Suprapubic skin (tissue), 4 donors: ENCODE results near the gene KLK11. TPM values are rescaled to one million over a fixed set of nuclear protein-coding genes. Genes with fewer than 3 reads are reported as not detected.

Experiments
- DNase-seq, 2 donors: peaks; one replicate each; pipeline ENCODE4 v3.0.0-alpha.2; 2019; ENCODE audit warnings: low spot score in 2 of 2
- H3K27ac ChIP-seq: fragments of 200-600 bp; sonication (generic); one replicate; pipeline ENCODE4 v1.5.1; 2019
- H3K27me3 ChIP-seq: fragments of 200-600 bp; sonication (generic); one replicate; pipeline ENCODE4 v1.5.1; 2019
- H3K36me3 ChIP-seq: fragments of 200-600 bp; sonication (generic); one replicate; pipeline ENCODE4 v1.5.1; 2019
- H3K4me1 ChIP-seq: fragments of 200-600 bp; sonication (generic); one replicate; pipeline ENCODE4 v1.5.1; 2019
- H3K4me3 ChIP-seq: fragments of 200-600 bp; sonication (generic); one replicate; pipeline ENCODE4 v1.5.1; 2019; ENCODE audit warnings: mild to moderate bottlenecking
- H3K9me3 ChIP-seq: fragments of 200-600 bp; sonication (generic); one replicate; pipeline ENCODE4 v1.5.1; 2019
- EP300 ChIP-seq: sonication (generic); formaldehyde crosslinking; IDR thresholded peaks from one replicate; pipeline ENCODE4 v1.6.1; 2017; ENCODE audit warnings: antibody characterized with exemption
- POLR2A ChIP-seq, 2 donors: fragments of 450-650 bp; IDR thresholded peaks; one replicate each; pipeline ENCODE4 v1.6.1; 2017; ENCODE audit warnings: antibody characterized with exemption in 2 of 2, mild to moderate bottlenecking in 2 of 2, moderate library complexity in 2 of 2
- POLR2AphosphoS5 ChIP-seq, 3 donors: sonication (generic); formaldehyde crosslinking; IDR thresholded peaks; one replicate each; pipeline ENCODE4 v1.6.1; 2017; ENCODE audit warnings: antibody characterized with exemption in 3 of 3
- WGBS: methylation state at CpG from one replicate; pipeline ENCODE4 v1.1.5; 2018; 5-methylcytosine and 5-hydroxymethylcytosine counted together
- total RNA-seq, 4 donors: library from RNA; depleted of rRNA; stranded (reverse); fragments of >200 nt; gene quantifications; one replicate each; pipeline ENCODE4 v1.1.0, GENCODE V29; 2016
- TF ChIP-seq, protein P1 (sequence below), 2 donors: fragments of 200-600 bp in 1 of 2; fragments of 450-650 bp in 1 of 2; sonication (generic) in 1 of 2; IDR thresholded peaks; one replicate each; pipeline ENCODE4 v1.5.1; 2016 to 2019; ENCODE audit warnings: antibody characterized with exemption in 2 of 2, mild to moderate bottlenecking in 1 of 2, moderate library complexity in 1 of 2

The KLK11 gene
- total RNA-seq, 4 donors from 2014 or later, result 173 to 372 (median 269) TPM

DNA sequence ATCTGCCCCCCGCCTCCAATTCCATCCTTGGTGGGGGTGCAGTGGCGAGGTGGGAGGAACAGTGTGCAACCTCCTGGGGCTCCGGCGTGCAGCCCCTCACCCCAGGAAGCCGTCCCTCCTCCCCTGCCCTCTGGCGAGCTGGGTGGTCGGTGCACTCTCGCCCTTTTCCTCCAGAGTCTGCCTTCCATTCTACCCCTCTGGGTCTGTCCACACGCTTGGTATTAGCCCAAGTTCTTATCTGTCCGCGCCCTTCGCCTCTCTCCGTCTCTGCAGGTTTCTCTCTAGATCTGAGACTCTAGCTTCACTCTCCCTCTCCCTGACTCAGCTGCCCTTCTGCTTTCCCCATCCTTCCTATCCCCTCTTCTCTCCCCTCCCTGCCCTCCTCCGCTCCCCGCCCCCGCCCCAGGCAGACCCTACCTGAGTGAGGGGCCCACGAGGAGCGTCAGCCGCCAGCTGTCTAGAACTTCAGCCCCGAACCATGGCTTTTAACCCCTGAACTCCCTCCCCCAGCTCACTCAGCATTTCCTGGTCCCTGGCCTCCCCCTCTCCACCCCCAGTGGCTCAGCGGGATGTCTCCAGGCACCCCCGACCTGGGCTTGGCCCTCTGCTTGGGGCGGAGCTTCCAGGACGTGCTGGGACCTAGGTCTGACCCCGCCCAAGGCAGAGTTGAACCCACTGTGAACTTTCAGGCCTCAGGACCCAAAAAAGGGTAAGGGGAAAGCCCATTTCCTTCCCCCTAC lies 39.0 kb upstream of the KLK11 start:
- H3K9me3 ChIP-seq, result no peaks in the 10 kb centered on the region
- no peaks in the 10 kb centered on the region for H3K36me3 ChIP-seq
- TF ChIP-seq POLR2AphosphoS5 (IDR thresholded peaks at IDR 0.05) (no peak), EP300 (no peak), POLR2A (IDR thresholded peaks at IDR 0.05) (no peak)
- TF ChIP-seq, protein P1, sequence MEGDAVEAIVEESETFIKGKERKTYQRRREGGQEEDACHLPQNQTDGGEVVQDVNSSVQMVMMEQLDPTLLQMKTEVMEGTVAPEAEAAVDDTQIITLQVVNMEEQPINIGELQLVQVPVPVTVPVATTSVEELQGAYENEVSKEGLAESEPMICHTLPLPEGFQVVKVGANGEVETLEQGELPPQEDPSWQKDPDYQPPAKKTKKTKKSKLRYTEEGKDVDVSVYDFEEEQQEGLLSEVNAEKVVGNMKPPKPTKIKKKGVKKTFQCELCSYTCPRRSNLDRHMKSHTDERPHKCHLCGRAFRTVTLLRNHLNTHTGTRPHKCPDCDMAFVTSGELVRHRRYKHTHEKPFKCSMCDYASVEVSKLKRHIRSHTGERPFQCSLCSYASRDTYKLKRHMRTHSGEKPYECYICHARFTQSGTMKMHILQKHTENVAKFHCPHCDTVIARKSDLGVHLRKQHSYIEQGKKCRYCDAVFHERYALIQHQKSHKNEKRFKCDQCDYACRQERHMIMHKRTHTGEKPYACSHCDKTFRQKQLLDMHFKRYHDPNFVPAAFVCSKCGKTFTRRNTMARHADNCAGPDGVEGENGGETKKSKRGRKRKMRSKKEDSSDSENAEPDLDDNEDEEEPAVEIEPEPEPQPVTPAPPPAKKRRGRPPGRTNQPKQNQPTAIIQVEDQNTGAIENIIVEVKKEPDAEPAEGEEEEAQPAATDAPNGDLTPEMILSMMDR (IDR thresholded peaks at IDR 0.05), result no peak
- peak overlapping the region; percentile 62 for H3K27ac ChIP-seq
- H3K4me3 ChIP-seq, result peak overlapping the region; percentile 40
- WGBS, result 9% methylated on average over 25 of the region's 25 CpGs
- DNase-seq, result no peak
- H3K27me3 ChIP-seq, result peaks cover 32% of the 10 kb centered on the region
- peaks cover 54% of the 10 kb centered on the region for H3K4me1 ChIP-seq

DNA sequence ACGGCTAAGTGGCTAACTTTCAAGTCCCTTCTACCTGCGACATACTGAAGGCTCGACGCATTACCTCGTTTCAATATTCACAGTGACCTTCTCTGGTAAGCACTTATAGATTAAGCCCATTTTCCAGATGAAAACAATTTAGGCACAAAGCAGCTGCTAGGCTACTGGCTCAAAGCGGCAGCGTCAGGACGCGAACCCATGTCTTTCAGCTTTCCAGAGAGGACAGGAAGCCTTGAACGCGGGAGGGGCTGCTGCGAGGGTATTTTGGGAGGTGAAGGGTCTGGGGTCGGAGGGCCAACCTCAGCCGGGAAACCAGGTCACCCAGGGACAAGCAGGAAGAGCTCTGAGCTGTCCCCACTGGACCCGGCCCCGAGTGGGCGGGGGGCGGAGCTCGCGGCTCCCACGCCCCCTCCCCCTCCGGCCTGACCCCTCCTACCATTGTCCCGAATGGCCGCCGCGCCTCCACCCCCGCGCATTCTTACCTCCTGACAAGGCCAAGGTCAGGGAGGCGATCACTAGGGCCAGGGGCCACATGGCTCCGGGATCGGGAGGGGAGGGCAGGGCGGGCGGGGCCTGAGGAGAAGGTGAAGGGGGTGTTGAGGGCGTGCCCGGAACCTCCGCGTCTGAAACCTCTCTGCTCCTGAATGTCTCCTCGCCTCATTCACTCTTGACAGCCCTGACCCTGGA lies 38.3 kb upstream of the KLK11 start, which contains the start of gene KLK13:
Gene KLK13 (minus strand): TSS at position 559 of the 687 bp plus-strand sequence. CDS start 25 bp downstream, at position 534.
- Histone ChIP-seq H3K36me3 (no peaks in the 10 kb centered on the region), H3K4me3 (peak within 1 kb of the TSS; percentile 40), H3K4me1 (peaks cover 46% of the 10 kb centered on the region), H3K9me3 (no peaks in the 10 kb centered on the region), H3K27me3 (peaks cover 34% of the 10 kb centered on the region), H3K27ac (peak within 1 kb of the TSS; percentile 62)
- WGBS, result 40% methylated on average over 12 of the region's 38 CpGs
- TF ChIP-seq, protein P1 (IDR thresholded peaks at IDR 0.05), result no peak
- no peak for TF ChIP-seq POLR2A (IDR thresholded peaks at IDR 0.05)
- TF ChIP-seq POLR2AphosphoS5 (IDR thresholded peaks at IDR 0.05), result no peak
- TF ChIP-seq EP300, result no peak
- DNase-seq, result no peak

DNA sequence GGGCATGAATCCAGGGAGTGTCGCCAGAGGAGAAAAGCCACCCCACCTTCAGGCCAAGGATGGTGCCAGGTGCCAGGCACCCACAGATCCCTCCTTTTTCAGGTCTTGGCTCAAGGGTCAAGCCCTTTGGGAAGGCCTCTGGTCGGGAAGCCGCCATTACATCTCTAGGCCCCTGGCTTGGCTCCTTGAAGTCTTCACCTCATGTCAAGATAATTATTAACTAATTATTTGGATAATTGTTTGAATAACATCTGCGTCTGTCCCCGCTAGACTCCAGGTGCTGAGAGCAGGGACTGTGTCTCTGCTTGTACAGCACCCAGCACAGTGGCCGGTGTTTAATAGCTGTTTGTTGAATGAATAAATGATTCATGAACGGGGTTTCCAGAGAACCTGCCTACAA lies 37.2 kb upstream of the KLK11 start:
- WGBS, result 56% methylated on average over 7 of the region's 7 CpGs
- peaks cover 34% of the 10 kb centered on the region for H3K27me3 ChIP-seq
- no peak overlapping the region for H3K4me3 ChIP-seq
- TF ChIP-seq POLR2A (IDR thresholded peaks at IDR 0.05) (no peak), POLR2AphosphoS5 (IDR thresholded peaks at IDR 0.05) (no peak), EP300 (no peak)
- TF ChIP-seq, protein P1 (IDR thresholded peaks at IDR 0.05), result no peak
- no peak for DNase-seq
- peak overlapping the region; percentile 10 for H3K27ac ChIP-seq
- H3K4me1 ChIP-seq, result peaks cover 38% of the 10 kb centered on the region
- no peaks in the 10 kb centered on the region for H3K9me3 ChIP-seq
- H3K36me3 ChIP-seq, result no peaks in the 10 kb centered on the region

DNA sequence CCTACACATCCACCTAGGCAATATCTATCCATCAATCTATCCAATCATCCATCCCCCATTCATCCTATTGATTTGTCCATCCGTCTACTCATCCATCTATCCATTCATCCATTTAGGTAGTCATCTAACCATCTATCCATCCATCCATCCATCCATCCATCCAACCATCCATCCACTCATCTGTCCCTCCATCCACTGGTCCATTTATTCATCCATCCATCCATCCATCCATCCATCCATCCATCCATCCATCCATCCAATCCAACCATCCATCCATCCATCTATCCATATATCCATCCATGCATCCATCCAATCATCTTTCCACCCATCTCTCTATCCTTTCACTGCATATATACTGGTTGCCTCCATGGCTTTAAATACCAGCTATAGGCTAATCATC lies 34.6 kb upstream of the KLK11 start:
- Histone ChIP-seq H3K9me3 (no peaks in the 10 kb centered on the region), H3K4me1 (peaks cover 26% of the 10 kb centered on the region), H3K27ac (no peak overlapping the region), H3K36me3 (no peaks in the 10 kb centered on the region), H3K4me3 (no peak overlapping the region), H3K27me3 (peaks cover 31% of the 10 kb centered on the region)
- no peak for DNase-seq
- TF ChIP-seq POLR2A (IDR thresholded peaks at IDR 0.05) (no peak), POLR2AphosphoS5 (IDR thresholded peaks at IDR 0.05) (no peak), EP300 (no peak)
- TF ChIP-seq, protein P1 (IDR thresholded peaks at IDR 0.05), result no peak
- 0% methylated on average over 1 of the region's 1 CpG for WGBS

DNA sequence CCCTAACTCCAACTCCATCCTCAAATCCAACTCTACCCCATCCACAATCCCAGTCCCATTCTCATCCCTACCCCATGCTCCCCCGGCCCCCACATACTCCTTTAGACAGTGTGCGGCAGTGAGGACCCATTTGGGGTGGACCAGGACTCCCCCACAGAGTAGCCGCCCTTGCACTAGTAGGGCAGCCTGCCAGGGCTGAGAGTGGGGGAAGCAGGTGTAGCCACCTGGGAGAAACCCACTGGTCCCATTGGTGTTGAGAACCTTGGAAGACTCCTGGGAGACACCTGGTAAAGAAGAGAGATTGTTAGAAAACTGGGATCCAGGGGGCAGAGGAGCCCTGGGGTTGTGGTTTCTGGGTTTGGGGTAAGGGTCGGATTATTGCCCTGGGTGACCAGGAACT lies 33.9 kb upstream of the KLK11 start:
- Histone ChIP-seq H3K4me1 (peaks cover 20% of the 10 kb centered on the region), H3K9me3 (no peaks in the 10 kb centered on the region), H3K27me3 (peaks cover 25% of the 10 kb centered on the region), H3K36me3 (no peaks in the 10 kb centered on the region), H3K27ac (no peak overlapping the region), H3K4me3 (no peak overlapping the region)
- no peak for DNase-seq
- WGBS, result 65% methylated on average over 4 of the region's 4 CpGs
- no peak for TF ChIP-seq EP300
